ENCODE data around the gene ACOT7.
"Not testable (repeated sequence)": the region's sequence is repeated elsewhere in the genome, so short reads cannot be mapped to it uniquely, and the experiment has no call there.

The ACOT7 gene

GRCh38 chr1:6373961-6374720 is 19.4 kb downstream of the ACOT7 start:
- DNase-seq (ENCODE audit: low spot score) = no peak
- TF ChIP-seq, protein P1, sequence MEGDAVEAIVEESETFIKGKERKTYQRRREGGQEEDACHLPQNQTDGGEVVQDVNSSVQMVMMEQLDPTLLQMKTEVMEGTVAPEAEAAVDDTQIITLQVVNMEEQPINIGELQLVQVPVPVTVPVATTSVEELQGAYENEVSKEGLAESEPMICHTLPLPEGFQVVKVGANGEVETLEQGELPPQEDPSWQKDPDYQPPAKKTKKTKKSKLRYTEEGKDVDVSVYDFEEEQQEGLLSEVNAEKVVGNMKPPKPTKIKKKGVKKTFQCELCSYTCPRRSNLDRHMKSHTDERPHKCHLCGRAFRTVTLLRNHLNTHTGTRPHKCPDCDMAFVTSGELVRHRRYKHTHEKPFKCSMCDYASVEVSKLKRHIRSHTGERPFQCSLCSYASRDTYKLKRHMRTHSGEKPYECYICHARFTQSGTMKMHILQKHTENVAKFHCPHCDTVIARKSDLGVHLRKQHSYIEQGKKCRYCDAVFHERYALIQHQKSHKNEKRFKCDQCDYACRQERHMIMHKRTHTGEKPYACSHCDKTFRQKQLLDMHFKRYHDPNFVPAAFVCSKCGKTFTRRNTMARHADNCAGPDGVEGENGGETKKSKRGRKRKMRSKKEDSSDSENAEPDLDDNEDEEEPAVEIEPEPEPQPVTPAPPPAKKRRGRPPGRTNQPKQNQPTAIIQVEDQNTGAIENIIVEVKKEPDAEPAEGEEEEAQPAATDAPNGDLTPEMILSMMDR (IDR thresholded peaks at IDR 0.05; ENCODE audit: extremely low read depth, missing control alignments) = no peak

GRCh38 chr1:6372236-6372635 is 21.3 kb downstream of the ACOT7 start:
- not testable (repeated sequence) for DNase-seq (ENCODE audit: low spot score)

- no peak for DNase-seq (ENCODE audit: low spot score)
- TF ChIP-seq, protein P1 (IDR thresholded peaks at IDR 0.05; ENCODE audit: extremely low read depth, missing control alignments) = no peak
Observed at GRCh38 chr1:6370006-6370405, 23.6 kb downstream of the ACOT7 start.

- TF ChIP-seq, protein P1 (IDR thresholded peaks at IDR 0.05; ENCODE audit: extremely low read depth, missing control alignments) = no peak
- DNase-seq (ENCODE audit: low spot score) = no peak
Observed at GRCh38 chr1:6367381-6368012, 26.1 kb downstream of the ACOT7 start.

DNA sequence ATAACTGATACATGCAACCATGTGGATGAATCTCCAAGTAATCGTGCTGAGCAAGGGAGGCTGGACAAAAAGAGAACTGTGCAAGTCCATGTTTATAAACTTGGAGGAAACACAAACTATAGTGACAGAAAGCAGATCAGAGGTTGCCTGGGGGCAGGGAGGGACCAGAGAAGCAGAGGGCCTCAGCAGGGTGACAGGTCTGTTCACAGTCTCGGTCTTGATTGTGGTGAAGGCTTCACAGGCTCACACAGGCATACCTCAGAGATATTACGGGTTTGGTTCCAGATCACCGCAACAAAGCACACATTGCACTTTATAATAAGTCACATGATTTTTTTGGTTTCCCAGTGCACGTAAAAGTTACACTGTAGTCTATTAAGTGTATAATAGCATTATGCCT is 28.5 kb downstream of the ACOT7 start:
- TF ChIP-seq, protein P1 (IDR thresholded peaks at IDR 0.05; ENCODE audit: extremely low read depth, missing control alignments) = no peak

GRCh38 chr1:6363085-6363884 is 30.3 kb downstream of the ACOT7 start:
- not testable (repeated sequence) for DNase-seq (ENCODE audit: low spot score)

More for the DNA sequence above, 28.5 kb downstream of the ACOT7 start:
- DNase-seq (ENCODE audit: low spot score) = no peak

GRCh38 chr1:6361124-6361775 is 32.3 kb downstream of the ACOT7 start:
- no peak for DNase-seq (ENCODE audit: low spot score)
- TF ChIP-seq, protein P1 (IDR thresholded peaks at IDR 0.05; ENCODE audit: extremely low read depth, missing control alignments) = no peak

Measured in GM20000 (cell line).